NB4 (cell line): ENCODE measurements around the gene AR.

Experiments used
- DNase-seq: peaks from one replicate; pipeline ENCODE4 v3.0.0; 2010; ENCODE audit warnings: low read depth
- H3K4me3 ChIP-seq: one replicate; pipeline ENCODE4 v1.5.1; 2011; ENCODE audit warnings: mild to moderate bottlenecking, low read depth, low read length, moderate library complexity
- CTCF ChIP-seq: IDR thresholded peaks from one replicate; pipeline ENCODE4 v1.5.1; 2012; ENCODE audit warnings: low read depth, low read length
- MAX ChIP-seq: IDR thresholded peaks from 2 replicates; pipeline ENCODE4 v1.6.1; 2011; ENCODE audit warnings: low read depth, low read length
- MYC ChIP-seq: IDR thresholded peaks from 2 replicates; pipeline ENCODE4 v1.6.1; 2011; ENCODE audit warnings: low read depth, low read length
- POLR2A ChIP-seq: IDR thresholded peaks from 2 replicates; pipeline ENCODE4 v1.6.1; 2011; ENCODE audit warnings: mild to moderate bottlenecking; ENCODE audit not compliant: insufficient read length; ENCODE audit errors: extremely low read depth

AR gene

GRCh38 chrX:67723580-67724351 is 179.9 kb downstream of the AR start:
- no peak for DNase-seq
- TF ChIP-seq CTCF (no peak), POLR2A (no peak), MYC (no peak), MAX (no peak)
- no peak overlapping the region for H3K4me3 ChIP-seq

GRCh38 chrX:67724359-67725110 is 180.7 kb downstream of the AR start:
- no peak for DNase-seq
- H3K4me3 ChIP-seq, result no peak overlapping the region
- TF ChIP-seq POLR2A, result no peak
- no peak for TF ChIP-seq MAX
- TF ChIP-seq CTCF, result no peak
- no peak for TF ChIP-seq MYC

- H3K4me3 ChIP-seq, result no peak overlapping the region
- TF ChIP-seq MAX (no peak), POLR2A (no peak), MYC (no peak), CTCF (no peak)
- no peak for DNase-seq
Observed at GRCh38 chrX:67725471-67725870, 181.7 kb downstream of the AR start.

GRCh38 chrX:67726018-67726417 is 182.2 kb downstream of the AR start:
- H3K4me3 ChIP-seq, result no peak overlapping the region
- no peak for DNase-seq
- TF ChIP-seq CTCF (no peak), POLR2A (no peak), MYC (no peak), MAX (no peak)

- no peak overlapping the region for H3K4me3 ChIP-seq
- TF ChIP-seq CTCF, result no peak
- TF ChIP-seq POLR2A, result no peak
- DNase-seq, result no peak
Observed at GRCh38 chrX:67727576-67727975, 183.8 kb downstream of the AR start.
